K562 (cell line): ENCODE results near the gene GMPR2. TPM values are rescaled to one million over a fixed set of nuclear protein-coding genes. Genes with fewer than 3 reads are reported as not detected.

Experiments used
- ADNP ChIP-seq: fragments of 200-800 bp; sonication (Bioruptor generic); IDR thresholded peaks from 2 replicates; pipeline ENCODE4 v1.6.1; 2016; ENCODE audit warnings: missing genetic modification characterization, missing compliant biosample characterization
- C11orf30 ChIP-seq: fragments of 450-650 bp; IDR thresholded peaks from 2 replicates; pipeline ENCODE4 v1.6.1; 2016; ENCODE audit warnings: low read depth, mild to moderate bottlenecking
- CAMTA2 ChIP-seq: fragments of 250-450 bp; sonication (Bioruptor Pico); conservative IDR thresholded peaks from 2 replicates; pipeline ENCODE4 v1.5.1; 2022
- CBX2 ChIP-seq: fragments of 200-600 bp; sonication (generic); IDR thresholded peaks from one replicate; pipeline ENCODE4 v1.6.1; 2012; ENCODE audit warnings: mild to moderate bottlenecking, low read length, inconsistent platforms; ENCODE audit not compliant: insufficient read depth, poor library complexity, severe bottlenecking
- CBX8 ChIP-seq: fragments of 200-600 bp; sonication (generic); IDR thresholded peaks from 2 replicates; pipeline ENCODE4 v1.6.1; 2012; ENCODE audit warnings: borderline replicate concordance, mixed run types, low read depth, mild to moderate bottlenecking, moderate library complexity, mixed read lengths, low read length, control low read depth, inconsistent platforms; ENCODE audit not compliant: poor library complexity, severe bottlenecking; ENCODE audit errors: extremely low read depth
- FOXK1 ChIP-seq: sonication (generic); formaldehyde crosslinking; IDR thresholded peaks from 2 replicates; pipeline ENCODE4 v1.8.0; 2022; ENCODE audit warnings: missing genetic modification reagents, mild to moderate bottlenecking, borderline replicate concordance
- FUS ChIP-seq: fragments of 200-400 bp; formaldehyde crosslinking; optimal IDR thresholded peaks from 2 replicates; pipeline ENCODE3; 2017; ENCODE audit warnings: low read depth, low read length
- HDAC2 ChIP-seq: fragments of 450-650 bp; IDR thresholded peaks from 2 replicates; pipeline ENCODE4 v1.6.1; 2016; ENCODE audit warnings: mild to moderate bottlenecking
- MAFK ChIP-seq: IDR thresholded peaks from 2 replicates; pipeline ENCODE4 v1.6.1; 2011; ENCODE audit warnings: low read length, improper control_type of control experiment
- PHB2 ChIP-seq: fragments of 450-650 bp; IDR thresholded peaks from 2 replicates; pipeline ENCODE4 v1.6.1; 2017; ENCODE audit warnings: low read depth
- RBFOX2 ChIP-seq: fragments of 200-400 bp; formaldehyde crosslinking; IDR thresholded peaks from 2 replicates; pipeline ENCODE4 v1.6.1; 2017; ENCODE audit warnings: low read depth, mild to moderate bottlenecking, low read length, moderate library complexity
- RNF2 ChIP-seq: sonication (generic); IDR thresholded peaks from 2 replicates; pipeline ENCODE4 v1.6.1; 2016
- SAFB ChIP-seq: fragments of 200-400 bp; formaldehyde crosslinking; IDR thresholded peaks from 2 replicates; pipeline ENCODE4 v1.6.1; 2017; ENCODE audit warnings: low read depth, low read length, borderline replicate concordance
- TAL1 ChIP-seq: fragments of 450-650 bp; IDR thresholded peaks from 2 replicates; pipeline ENCODE4 v1.6.1; 2016; ENCODE audit warnings: mild to moderate bottlenecking
- ZNF197 ChIP-seq: fragments of 200-800 bp; sonication (Bioruptor generic); IDR thresholded peaks from 2 replicates; pipeline ENCODE4 v1.6.1; 2016; ENCODE audit warnings: low read depth, missing genetic modification characterization, missing compliant biosample characterization
- ZNF609 ChIP-seq: sonication (generic); formaldehyde crosslinking; IDR thresholded peaks from 2 replicates; pipeline ENCODE4 v1.8.1; 2023; ENCODE audit warnings: missing genetic modification reagents, mild to moderate bottlenecking, borderline replicate concordance
- ZNF79 ChIP-seq: fragments of 250-450 bp; sonication (Bioruptor Pico); IDR thresholded peaks from 2 replicates; pipeline ENCODE4 v1.4.0; 2020; ENCODE audit warnings: low read depth, mild to moderate bottlenecking, moderate library complexity
- ZSCAN32 ChIP-seq: fragments of 450-650 bp; formaldehyde crosslinking; IDR thresholded peaks from 2 replicates; pipeline ENCODE4 v1.4.0; 2020; ENCODE audit warnings: mild to moderate bottlenecking, moderate library complexity
- polyA plus RNA-seq, 8 experiments: library from polyadenylated mRNA; depleted of rRNA in 4 of 8; stranded (reverse) in 5 of 8; unstranded in 3 of 8; fragments of >200 nt; fragmentation: Nextera tagmentation in 2 of 8; fragmentation: Illumina TruSeq in 1 of 8; extraction: Ambion mirVana in 2 of 8; extraction: Trizol in 1 of 8; gene quantifications; 2 replicates each; pipeline versions ENCODE4 v1.2.1 to v1.2.3, GENCODE V29; 2011 to 2014; ENCODE audit warnings: inconsistent platforms in 1 of 8, missing spikeins in 1 of 8
- total RNA-seq, 7 experiments: library from RNA; depleted of rRNA in 6 of 7; stranded (reverse); fragments of >200 nt in 6 of 7; fragmentation: Illumina TruSeq in 2 of 7; extraction: Trizol in 2 of 7; gene quantifications; 2 replicates each; pipeline versions ENCODE4 v1.2.1 to v1.2.3, GENCODE V29; 2011 to 2021; ENCODE audit warnings: low replicate concordance in 1 of 7
- TF ChIP-seq, protein P1 (sequence below): sonication (generic); formaldehyde crosslinking; IDR thresholded peaks from 2 replicates; pipeline ENCODE4 v1.9.0; 2022; ENCODE audit warnings: mild to moderate bottlenecking, missing genetic modification reagents
- TF ChIP-seq, protein P2 (sequence below): fragments of 450-650 bp; IDR thresholded peaks from 2 replicates; pipeline ENCODE4 v1.6.1; 2018; ENCODE audit not compliant: partially characterized antibody

GMPR2 gene
- total and polyA plus RNA-seq, 9 of the 15 experiments (the other 6 are each of a cell fraction or from before 2014, with no cell fraction given), result 26.4 to 67.4 (median 36.3) TPM

DNA sequence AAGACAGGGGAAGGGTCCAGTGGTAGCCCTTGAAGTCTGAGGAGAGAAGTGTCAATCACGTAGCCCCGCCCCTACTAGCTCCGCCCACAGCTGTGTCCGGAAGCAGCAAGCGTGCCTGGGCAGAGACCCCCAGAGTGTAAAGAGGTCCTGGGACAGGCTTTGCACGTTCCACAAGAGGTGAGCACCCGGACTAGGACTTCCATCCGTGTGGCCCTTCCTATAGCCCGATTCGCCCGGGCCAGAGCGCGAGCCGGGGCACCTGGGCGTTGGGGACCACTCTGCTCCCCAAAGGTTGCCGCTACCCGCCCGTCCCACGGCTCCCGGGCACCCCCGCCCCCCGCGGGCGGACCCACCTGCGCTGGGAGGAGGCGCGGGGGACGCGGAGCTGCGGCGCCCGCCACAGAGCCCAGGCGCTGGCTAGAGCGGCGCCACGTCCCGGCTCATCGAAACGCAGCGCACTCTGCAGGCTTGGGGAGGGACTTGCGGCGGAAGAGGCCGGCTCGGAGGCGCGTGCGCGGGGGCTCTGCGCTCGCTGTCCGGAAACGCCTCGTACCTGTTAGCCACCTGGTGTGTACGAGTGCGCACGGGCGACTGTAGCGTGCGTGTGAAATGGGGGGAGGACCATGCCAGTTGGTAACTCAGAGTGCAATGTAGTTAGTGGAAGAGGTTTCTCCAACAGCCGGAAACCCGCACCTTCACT lies 38.6 kb downstream of the GMPR2 start, which contains the start of gene RABGGTA (continued):
- TF ChIP-seq FOXK1 (CRISPR knock-in tag) (no peak), ADNP (no peak), SAFB (no peak), C11orf30 (peak; percentile 39; the same call in 1 of the 2 replicates), RBFOX2 (peak; percentile 91), CBX2 (no peak), TAL1 (no peak), MAFK (no peak), ZNF79 (no peak), RNF2 (no peak), ZSCAN32 (no peak), PHB2 (no peak), CBX8 (no peak), CAMTA2 (CRISPR knock-in tag) (no peak), FUS (no peak), ZNF609 (CRISPR knock-in tag) (no peak), HDAC2 (no peak), ZNF197 (CRISPR knock-in tag) (no peak)
- TF ChIP-seq, protein P1, sequence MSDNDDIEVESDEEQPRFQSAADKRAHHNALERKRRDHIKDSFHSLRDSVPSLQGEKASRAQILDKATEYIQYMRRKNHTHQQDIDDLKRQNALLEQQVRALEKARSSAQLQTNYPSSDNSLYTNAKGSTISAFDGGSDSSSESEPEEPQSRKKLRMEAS (CRISPR knock-in tag), result peak; percentile 88
- TF ChIP-seq, protein P2, sequence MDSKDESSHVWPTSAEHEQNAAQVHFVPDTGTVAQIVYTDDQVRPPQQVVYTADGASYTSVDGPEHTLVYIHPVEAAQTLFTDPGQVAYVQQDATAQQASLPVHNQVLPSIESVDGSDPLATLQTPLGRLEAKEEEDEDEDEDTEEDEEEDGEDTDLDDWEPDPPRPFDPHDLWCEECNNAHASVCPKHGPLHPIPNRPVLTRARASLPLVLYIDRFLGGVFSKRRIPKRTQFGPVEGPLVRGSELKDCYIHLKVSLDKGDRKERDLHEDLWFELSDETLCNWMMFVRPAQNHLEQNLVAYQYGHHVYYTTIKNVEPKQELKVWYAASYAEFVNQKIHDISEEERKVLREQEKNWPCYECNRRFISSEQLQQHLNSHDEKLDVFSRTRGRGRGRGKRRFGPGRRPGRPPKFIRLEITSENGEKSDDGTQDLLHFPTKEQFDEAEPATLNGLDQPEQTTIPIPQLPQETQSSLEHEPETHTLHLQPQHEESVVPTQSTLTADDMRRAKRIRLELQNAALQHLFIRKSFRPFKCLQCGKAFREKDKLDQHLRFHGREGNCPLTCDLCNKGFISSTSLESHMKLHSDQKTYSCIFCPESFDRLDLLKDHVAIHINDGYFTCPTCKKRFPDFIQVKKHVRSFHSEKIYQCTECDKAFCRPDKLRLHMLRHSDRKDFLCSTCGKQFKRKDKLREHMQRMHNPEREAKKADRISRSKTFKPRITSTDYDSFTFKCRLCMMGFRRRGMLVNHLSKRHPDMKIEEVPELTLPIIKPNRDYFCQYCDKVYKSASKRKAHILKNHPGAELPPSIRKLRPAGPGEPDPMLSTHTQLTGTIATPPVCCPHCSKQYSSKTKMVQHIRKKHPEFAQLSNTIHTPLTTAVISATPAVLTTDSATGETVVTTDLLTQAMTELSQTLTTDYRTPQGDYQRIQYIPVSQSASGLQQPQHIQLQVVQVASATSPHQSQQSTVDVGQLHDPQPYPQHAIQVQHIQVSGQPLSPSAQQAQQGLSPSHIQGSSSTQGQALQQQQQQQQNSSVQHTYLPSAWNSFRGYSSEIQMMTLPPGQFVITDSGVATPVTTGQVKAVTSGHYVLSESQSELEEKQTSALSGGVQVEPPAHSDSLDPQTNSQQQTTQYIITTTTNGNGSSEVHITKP, result no peak
